CD4-positive, alpha-beta T cell treated with Interleukin-17A for 1 hour (primary cell): ENCODE results near the gene LRIG3.
"Not testable (repeated sequence)": the region's sequence is repeated elsewhere in the genome, so short reads cannot be mapped to it uniquely, and the experiment has no call there.

ENCODE experiments used
- DNase-seq: peaks from one replicate; pipeline ENCODE4 v3.0.0-alpha.2; 2020

LRIG3 gene

DNA sequence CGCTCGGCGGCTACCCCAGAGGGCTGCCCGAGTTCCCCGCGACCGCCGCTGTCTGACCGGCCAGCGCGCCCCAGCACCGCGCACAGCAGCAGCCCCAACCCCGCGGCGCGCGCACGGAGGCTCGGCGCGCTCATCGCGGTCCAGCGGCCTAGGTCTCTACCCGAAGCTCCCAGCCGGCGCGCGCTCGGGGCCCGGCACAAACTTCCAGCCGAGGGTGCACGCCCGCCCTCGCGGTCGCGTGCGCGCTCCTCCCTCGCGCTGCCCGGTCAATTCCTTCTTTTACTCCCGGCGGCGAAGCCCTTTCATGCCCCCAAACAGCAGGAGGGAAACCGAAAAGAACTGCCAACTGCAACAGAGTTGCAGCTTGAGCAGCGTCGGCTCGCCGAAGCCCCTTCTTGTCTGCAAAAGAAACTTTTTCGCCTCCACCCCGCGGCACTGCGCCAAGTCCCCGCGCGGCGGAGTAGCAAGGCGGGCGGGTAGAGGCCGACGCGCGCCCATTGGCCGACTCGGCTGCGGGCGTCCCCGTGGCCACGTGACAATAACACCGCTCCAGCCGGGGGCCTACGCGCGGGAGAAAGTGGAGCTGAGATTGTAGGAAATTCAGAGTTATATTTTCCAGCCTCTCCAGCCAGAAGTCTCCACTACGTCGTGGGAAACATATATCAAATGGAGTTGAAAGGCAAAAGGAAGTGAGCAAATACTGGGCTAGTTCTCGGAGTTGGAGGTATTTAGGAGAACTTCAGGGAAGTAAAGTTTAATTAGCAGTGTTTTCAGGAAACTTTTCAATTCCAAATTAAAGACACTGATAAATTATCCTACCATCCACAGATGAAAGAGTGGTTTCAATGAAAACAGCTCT is at the start of gene LRIG3:
Gene LRIG3 (minus strand): TSS at position 403 of the 859 bp plus-strand sequence. CDS start 269 bp downstream, at position 134.
- no peak for DNase-seq

DNA sequence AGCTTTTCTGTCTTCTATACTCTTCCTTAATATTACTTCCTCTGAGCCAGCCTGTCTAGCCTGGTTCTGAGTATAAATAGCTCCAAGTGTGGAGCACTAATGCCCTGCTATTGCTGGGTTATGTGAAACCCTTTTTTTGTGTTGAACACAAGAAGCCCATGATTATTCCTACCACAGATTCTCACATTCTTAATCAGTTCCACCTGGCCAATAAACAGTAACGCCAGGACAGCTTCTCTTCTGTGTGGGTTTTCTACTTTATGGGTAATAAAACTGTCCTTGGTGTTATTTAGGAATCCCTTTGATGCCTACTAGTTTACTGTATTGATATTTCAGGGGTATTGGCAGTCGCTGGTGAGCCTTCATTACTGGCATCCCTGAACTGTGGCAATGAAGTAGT is 48.9 kb upstream of the LRIG3 start:
- DNase-seq, result no peak

- DNase-seq, result no peak
Observed at GRCh38 chr12:58967561-58967960, 47.3 kb upstream of the LRIG3 start.

DNA sequence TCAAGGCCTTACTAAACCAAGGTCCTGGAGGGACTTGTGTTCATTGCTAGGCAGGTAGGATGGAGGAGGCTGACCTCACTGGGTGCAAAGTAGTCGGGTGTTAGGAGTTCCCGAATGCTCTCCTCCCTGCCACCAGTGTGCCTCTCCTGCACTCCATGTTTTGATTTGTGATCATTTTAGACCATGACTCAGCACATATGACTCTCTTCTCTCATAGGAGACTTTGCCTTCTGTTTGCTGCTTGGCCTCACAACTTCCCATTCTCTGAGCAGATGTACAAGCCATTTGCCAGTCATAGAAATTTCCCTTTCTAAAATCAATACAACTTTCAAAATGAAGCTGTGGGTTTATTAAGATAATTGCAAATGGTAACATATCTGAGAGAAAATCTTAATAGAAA is 46.6 kb upstream of the LRIG3 start:
- DNase-seq, result no peak

GRCh38 chr12:58965568-58965967 is 45.3 kb upstream of the LRIG3 start:
- DNase-seq, result no peak

DNA sequence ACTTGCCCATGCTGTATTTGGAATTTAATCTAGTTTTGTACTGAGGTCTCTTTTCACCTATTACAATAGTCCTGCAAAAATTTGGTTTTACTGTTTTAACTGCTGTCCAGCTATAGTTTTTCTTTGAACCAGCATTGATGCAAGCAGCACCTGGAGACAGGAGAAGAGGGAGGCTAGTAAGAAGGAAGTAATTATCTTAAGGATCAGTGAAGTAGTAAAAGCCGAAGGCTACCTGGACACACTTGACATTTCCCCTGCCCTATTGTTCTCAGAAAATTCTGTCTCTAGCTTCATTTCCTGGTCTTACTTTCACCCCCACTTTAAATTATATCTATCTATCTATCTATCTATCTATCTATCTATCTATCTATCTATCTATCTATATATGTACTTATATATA is 43.5 kb upstream of the LRIG3 start:
- DNase-seq, result no peak

GRCh38 chr12:58961906-58962305 is 41.6 kb upstream of the LRIG3 start:
- no peak for DNase-seq

DNA sequence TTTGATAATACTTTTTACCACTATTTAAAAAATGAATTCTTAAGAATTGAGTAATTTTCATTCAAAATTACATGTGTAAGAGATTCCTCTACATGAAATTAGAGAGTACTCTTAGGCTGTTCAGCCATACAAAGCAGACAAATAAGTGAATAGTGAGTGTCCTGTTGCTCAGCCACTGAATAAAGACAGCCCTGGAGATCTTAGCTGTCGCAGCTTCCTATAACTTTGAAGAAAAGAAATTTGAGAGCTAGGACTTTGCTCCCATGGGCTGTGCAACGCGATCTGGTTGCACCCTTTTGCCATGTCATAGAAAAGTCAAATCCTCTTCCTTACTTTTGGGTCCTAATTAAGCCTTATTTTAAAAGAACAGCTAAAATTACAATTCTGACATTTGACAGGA is 40.9 kb upstream of the LRIG3 start:
- no peak for DNase-seq

GRCh38 chr12:58959639-58960300 is 39.5 kb upstream of the LRIG3 start:
- no peak for DNase-seq

DNA sequence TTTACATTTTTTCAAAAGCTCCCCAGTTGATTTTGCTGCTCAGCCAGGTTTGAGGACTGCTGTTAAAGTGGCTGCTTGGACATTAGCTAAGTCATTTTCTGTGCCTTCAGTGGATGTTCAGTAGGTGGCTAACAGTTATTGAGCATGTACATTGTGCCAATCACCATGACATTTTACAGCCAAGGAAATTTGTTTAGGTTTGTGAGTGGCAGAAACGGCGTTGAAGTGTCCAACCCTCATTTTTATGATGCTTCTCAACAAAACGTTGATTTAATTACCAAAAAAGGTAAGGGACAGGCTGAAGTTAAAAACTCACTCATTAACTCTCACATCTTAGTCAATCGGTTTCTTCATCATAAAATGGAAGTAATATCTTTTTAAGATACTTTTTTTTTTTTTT is 37.0 kb upstream of the LRIG3 start:
- no peak for DNase-seq

DNA sequence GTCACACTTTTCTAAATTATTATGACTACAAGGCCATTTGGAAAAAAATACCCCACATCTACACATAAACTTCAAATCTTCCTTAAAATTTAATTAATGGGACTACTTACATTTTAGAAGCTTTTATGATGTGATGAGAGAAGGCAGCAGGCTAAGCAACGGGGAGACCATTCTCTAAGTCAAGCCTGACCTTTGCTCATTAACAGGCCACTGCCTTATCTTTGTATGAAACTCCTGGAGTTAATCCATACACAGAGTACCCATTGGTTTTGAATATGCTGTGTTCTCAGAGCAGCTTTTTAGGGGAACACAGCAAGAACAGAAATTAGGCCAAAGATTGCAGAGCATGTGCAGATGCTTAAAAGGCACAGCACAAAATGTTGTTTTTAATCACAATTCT is 35.5 kb upstream of the LRIG3 start:
- no peak for DNase-seq

DNA sequence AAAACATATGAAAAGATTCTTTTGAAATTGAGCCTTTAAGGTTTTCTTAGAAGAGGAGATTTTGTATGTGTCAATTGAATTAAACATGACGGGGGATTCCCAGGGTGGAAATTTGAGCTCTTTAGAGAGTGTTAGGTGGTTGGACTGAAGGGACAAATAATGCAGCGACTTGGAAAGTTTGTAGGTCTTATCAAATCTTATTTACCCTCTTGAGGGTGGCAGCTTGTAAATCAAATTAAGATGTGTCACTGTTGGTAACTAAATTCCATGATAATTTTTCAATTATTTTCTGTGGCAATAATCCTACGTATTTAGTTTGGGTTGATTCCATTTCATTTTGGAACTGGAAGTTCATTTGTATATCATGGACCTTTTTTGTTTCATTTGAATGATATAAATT is 33.7 kb upstream of the LRIG3 start:
- no peak for DNase-seq

DNA sequence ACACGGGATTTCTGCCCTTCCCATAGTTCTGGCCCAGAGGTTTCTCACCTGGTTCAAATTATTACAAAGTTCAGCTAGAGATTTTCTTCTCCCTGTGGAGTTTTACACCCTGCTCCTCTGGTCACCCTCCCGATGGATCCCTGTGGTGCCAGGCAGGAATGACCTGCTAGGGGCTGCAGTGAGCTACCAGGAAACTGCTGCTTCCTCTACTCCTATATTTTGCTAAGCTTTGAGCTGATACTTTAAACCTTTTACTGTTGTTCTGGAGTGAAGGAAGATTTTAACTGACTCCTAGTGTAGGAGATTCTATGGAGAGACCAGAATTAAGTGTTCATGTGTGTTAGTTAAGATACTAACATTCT is 30.4 kb upstream of the LRIG3 start:
- DNase-seq, result no peak

DNA sequence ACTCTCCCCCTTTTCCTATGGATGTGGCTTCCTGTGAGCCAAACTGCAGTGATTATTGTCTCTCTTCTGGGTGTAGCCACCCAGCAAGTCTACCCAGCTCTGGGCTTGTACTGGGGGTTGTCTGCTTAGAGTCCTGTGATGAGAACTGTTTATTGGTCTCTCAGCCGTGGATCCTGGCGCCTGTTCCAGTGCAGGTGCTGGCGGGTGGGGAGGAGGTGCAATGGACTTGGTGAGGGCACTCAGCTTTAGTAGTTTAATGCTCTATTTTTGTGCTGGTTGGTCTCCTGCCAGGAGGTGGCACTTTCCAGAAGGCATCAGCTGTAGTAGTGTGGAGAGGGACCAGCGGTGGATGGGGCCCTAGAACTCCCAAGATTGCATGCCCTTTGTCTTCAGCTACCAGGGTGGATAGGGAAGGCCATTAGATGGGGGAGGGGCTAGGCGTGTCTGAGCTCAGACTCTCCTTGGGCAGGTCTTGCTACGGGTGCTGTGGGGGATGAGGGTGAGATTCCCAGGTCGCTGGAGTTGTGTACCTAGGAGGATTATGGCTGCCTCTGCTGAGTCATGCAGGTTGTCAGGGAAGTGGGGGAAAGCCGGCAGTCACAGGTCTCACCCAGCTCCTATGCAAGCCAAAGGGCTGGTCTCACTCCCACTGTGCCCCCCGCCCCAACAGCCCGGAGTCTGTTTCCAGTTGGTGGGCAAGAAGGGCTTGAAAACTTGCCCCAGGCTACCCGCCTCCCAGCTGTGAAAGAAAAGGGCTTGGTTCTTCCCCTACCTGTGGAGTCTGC is 29.8 kb upstream of the LRIG3 start:
- not testable (repeated sequence) for DNase-seq

GRCh38 chr12:58943079-58943478 is 22.8 kb upstream of the LRIG3 start:
- DNase-seq, result no peak

DNA sequence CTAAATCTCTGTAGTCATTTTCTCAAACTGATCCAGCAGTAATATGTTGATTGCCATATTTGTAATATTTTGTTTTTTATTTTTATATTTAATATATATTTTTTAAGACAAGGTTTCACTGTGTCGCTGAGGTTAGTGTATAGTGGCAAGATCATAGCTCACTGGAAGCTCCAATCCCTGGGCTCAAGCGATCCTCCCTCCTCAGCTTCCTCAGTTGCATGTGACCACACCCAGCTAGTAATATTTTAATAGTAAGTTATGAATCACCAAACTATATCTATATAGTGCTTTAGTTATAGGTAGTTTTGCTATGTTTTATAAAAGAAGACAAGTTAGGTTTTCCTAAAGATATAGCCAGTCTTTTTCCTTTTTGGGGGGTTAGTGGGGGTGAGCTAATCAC is 22.0 kb upstream of the LRIG3 start:
- DNase-seq, result no peak

DNA sequence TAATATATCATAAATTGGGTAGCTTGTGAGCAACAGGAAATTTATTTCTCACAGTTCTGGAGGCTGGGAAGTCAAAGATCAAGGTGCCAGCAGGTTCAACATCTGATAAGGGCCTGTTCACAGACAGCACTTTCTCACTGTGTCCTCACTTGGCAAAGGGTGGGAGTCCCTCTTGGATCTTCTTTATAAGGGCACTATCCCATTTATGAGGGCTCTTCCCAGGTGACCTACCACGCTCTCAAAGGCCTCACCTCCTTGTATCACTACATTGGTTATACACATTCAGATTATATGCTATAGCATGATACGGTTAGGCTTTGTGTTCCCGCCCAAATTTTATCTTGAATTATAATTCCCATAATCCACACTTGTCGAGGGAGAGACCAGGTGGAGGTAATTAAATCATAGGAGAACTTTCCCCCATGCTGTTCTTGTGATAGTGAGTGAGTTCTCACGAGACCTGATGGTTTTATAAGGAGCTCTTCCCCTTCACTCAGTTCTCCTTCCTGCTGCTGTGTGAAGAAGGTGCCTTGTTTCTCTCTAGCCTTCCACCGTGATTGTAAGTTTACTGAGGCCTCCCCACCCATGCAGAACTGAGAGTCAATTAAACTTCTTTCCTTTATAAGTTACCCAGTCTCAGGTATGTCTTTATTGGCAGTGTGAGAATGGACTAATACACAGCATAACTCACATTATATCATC is 19.2 kb upstream of the LRIG3 start:
- no peak for DNase-seq

GRCh38 chr12:58938440-58938839 is 18.1 kb upstream of the LRIG3 start:
- no peak for DNase-seq

GRCh38 chr12:58934528-58934927 is 14.2 kb upstream of the LRIG3 start:
- DNase-seq, result no peak

GRCh38 chr12:58932806-58933681 is 12.7 kb upstream of the LRIG3 start:
- DNase-seq, result no peak

DNA sequence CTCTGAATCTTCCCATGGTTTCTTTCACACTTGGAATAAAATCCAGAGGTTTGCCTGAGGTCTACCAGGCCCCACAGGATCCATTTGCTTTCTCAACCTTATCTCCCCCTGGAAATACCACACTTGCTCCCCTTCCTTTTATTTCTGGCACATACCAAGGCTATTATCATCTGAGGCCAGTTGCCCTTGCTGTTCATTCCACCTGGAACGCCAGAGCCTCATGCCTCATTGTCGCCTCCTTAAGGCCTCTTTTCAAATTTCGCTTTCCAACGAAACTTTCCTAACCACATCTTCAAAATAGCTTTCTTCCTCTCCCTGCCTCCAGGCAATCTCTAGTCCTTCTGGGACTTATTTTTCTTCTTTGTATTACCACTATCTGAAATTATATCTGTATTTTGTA is 11.2 kb upstream of the LRIG3 start:
- no peak for DNase-seq

GRCh38 chr12:58930770-58931324 is 10.5 kb upstream of the LRIG3 start:
- no peak for DNase-seq
